ENCODE data around the gene ANKRD31.

DNA sequence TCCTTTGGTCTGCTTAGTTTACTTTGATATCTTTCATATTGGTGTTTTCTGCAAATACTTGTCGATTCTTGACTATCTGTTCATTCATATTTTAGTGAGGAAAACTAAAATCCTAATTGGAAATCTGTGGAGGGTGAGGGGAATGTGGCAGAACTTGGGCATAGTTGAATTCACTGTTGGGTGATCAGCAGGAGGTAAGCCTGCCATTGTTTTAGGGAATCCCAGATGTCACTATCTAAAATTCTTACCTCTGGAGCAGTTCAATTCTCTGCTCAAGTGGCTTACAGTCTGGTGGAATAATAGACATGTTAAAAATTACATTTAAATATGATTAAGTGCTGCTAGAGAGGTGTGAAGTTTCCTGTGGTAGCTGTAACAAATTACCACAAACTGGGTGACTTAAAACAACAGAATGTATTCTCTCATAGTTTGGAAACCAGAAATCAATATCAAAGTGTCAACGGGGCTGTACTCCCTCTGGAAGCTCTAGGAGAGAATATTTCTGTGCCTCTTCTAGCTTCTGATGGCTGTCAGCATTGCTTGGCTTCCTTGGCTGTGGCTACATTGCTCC is 94.0 kb downstream of the ANKRD31 start:
- TF ChIP-seq, protein P1, sequence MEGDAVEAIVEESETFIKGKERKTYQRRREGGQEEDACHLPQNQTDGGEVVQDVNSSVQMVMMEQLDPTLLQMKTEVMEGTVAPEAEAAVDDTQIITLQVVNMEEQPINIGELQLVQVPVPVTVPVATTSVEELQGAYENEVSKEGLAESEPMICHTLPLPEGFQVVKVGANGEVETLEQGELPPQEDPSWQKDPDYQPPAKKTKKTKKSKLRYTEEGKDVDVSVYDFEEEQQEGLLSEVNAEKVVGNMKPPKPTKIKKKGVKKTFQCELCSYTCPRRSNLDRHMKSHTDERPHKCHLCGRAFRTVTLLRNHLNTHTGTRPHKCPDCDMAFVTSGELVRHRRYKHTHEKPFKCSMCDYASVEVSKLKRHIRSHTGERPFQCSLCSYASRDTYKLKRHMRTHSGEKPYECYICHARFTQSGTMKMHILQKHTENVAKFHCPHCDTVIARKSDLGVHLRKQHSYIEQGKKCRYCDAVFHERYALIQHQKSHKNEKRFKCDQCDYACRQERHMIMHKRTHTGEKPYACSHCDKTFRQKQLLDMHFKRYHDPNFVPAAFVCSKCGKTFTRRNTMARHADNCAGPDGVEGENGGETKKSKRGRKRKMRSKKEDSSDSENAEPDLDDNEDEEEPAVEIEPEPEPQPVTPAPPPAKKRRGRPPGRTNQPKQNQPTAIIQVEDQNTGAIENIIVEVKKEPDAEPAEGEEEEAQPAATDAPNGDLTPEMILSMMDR (conservative IDR thresholded peaks at IDR 0.05; ENCODE audit: low read depth, low read length), result no peak
- TF ChIP-seq EZH2phosphoT487 (IDR thresholded peaks at IDR 0.05; ENCODE audit: borderline replicate concordance, low read length) (no peak), EZH2 (IDR thresholded peaks at IDR 0.05; ENCODE audit: low read length, unreplicated experiment) (no peak)

Measured in PC-3 (cell line).